Measurements from ENCODE around the gene SPIN1. TPM values are rescaled to one million over a fixed set of nuclear protein-coding genes. Genes with fewer than 3 reads are reported as not detected.

SPIN1 gene
- total RNA-seq, 1 experiment from 2014 or later, result 76.9 TPM

- no peak for DNase-seq (ENCODE audit: low read depth, low spot score)
Measured at GRCh38 chr9:88418025-88418424, 29.8 kb downstream of the SPIN1 start.

GRCh38 chr9:88418715-88419540, 30.7 kb downstream of the SPIN1 start:
- no peak for ATAC-seq
- POLR2A ChIA-PET, result no interaction called here
- intact Hi-C loops (cut with micrococcal nuclease; ENCODE audit: unreplicated experiment) (no loop called here), in situ Hi-C loops (cut with HindIII; ENCODE audit: low pct_unique_long_range_greater_than_20kb, low sequenced_read_pairs) (no loop called here)
- Histone ChIP-seq H3K4me3 (ENCODE audit: low read depth in 2 of 2, low read length in 2 of 2) (no peak overlapping the region), H3K27ac (ENCODE audit: low read length) (no peak overlapping the region), H3K4me1 (ENCODE audit: control insufficient read depth, insufficient read depth, low read length) (no peaks in the 10 kb centered on the region), H3K27me3 (ENCODE audit: control insufficient read depth, insufficient read depth, low read length) (no peaks in the 10 kb centered on the region), H3K36me3 (ENCODE audit: control insufficient read depth, insufficient read depth, low read length) (no peaks in the 10 kb centered on the region; the same call in 1 of the 2 replicates), H3K9me3 (ENCODE audit: control insufficient read depth, insufficient read depth, low read depth, low read length) (peaks cover 14% of the 10 kb centered on the region; the same call in 1 of the 2 replicates)
- CTCF ChIA-PET, result interaction anchor here (0.6 kb wide), 1 partner anchor 56 kb away, joined by 3 read pairs; no protein-coding TSS in a partner anchor
- DNase-seq (ENCODE audit: low read depth, low spot score), result no peak
- TF ChIP-seq REST (IDR thresholded peaks at IDR 0.05; ENCODE audit: insufficient read depth in 1 of 2, low read depth in 2 of 2, low read length in 1 of 2) (no peak), SIN3A (IDR thresholded peaks at IDR 0.05; ENCODE audit: borderline replicate concordance, insufficient read depth, low read depth, low read length) (no peak), POLR2AphosphoS5 (IDR thresholded peaks at IDR 0.05; ENCODE audit: low read depth, low read length) (no peak), TCF7L2 (IDR thresholded peaks at IDR 0.05; ENCODE audit: low read depth, low read length) (no peak), CTCF (IDR thresholded peaks at IDR 0.05) (no peak)
- no TSS peak for BruUV-seq (replicated peaks)

More at GRCh38 chr9:88418025-88418424, 29.8 kb downstream of the SPIN1 start:
- POLR2A ChIA-PET, result no interaction called here
- CTCF ChIA-PET, result interaction anchor here (0.6 kb wide), 1 partner anchor 55 kb away, joined by 3 read pairs; no protein-coding TSS in a partner anchor
- in situ Hi-C loops (cut with HindIII; ENCODE audit: low pct_unique_long_range_greater_than_20kb, low sequenced_read_pairs) (no loop called here), intact Hi-C loops (cut with micrococcal nuclease; ENCODE audit: unreplicated experiment) (no loop called here)
- TF ChIP-seq REST (IDR thresholded peaks at IDR 0.05; ENCODE audit: insufficient read depth in 1 of 2, low read depth in 2 of 2, low read length in 1 of 2), result no peak
- no peak for TF ChIP-seq CTCF (IDR thresholded peaks at IDR 0.05)
- TF ChIP-seq TCF7L2 (IDR thresholded peaks at IDR 0.05; ENCODE audit: low read depth, low read length), result no peak
- no peak for TF ChIP-seq POLR2AphosphoS5 (IDR thresholded peaks at IDR 0.05; ENCODE audit: low read depth, low read length)
- H3K4me3 ChIP-seq (ENCODE audit: low read depth in 2 of 2, low read length in 2 of 2), result no peak overlapping the region
- no TSS peak for BruUV-seq (replicated peaks)
- H3K4me1 ChIP-seq (ENCODE audit: control insufficient read depth, insufficient read depth, low read length), result no peaks in the 10 kb centered on the region
- H3K27me3 ChIP-seq (ENCODE audit: control insufficient read depth, insufficient read depth, low read length), result no peaks in the 10 kb centered on the region
- no peak overlapping the region for H3K27ac ChIP-seq (ENCODE audit: low read length)
- peaks cover 15% of the 10 kb centered on the region; the same call in 1 of the 2 replicates for H3K9me3 ChIP-seq (ENCODE audit: control insufficient read depth, insufficient read depth, low read depth, low read length)
- ATAC-seq, result no peak
- no peaks in the 10 kb centered on the region; the same call in 1 of the 2 replicates for H3K36me3 ChIP-seq (ENCODE audit: control insufficient read depth, insufficient read depth, low read length)
